ENCODE data around the gene UBAP2.

Gene UBAP2

GRCh38 chr9:33894316-33894715, 154.4 kb downstream of the UBAP2 start:
- no peaks in the 10 kb centered on the region for H3K27me3 ChIP-seq (ENCODE audit: insufficient read depth, low read depth, severe bottlenecking)
- no peak overlapping the region for H3K4me3 ChIP-seq (ENCODE audit: low read depth, low read length)
- DNase-seq, result no peak
- no peaks in the 10 kb centered on the region for H3K9me3 ChIP-seq (ENCODE audit: severe bottlenecking)
- no peak for TF ChIP-seq CTCF (IDR thresholded peaks at IDR 0.05; ENCODE audit: low read depth, low read length)
- peaks cover 18% of the 10 kb centered on the region for H3K36me3 ChIP-seq
- H3K27ac ChIP-seq, result no peak overlapping the region

- no peaks in the 10 kb centered on the region for H3K27me3 ChIP-seq (ENCODE audit: insufficient read depth, low read depth, severe bottlenecking)
- no peak overlapping the region for H3K4me3 ChIP-seq (ENCODE audit: low read depth, low read length)
- H3K27ac ChIP-seq, result no peak overlapping the region
- no peak for DNase-seq
- H3K36me3 ChIP-seq, result peaks cover 17% of the 10 kb centered on the region
- no peak for TF ChIP-seq CTCF (IDR thresholded peaks at IDR 0.05; ENCODE audit: low read depth, low read length)
- H3K9me3 ChIP-seq (ENCODE audit: severe bottlenecking), result no peaks in the 10 kb centered on the region
Observed at GRCh38 chr9:33893861-33894260, 154.8 kb downstream of the UBAP2 start.

GRCh38 chr9:33885948-33886347, 162.7 kb downstream of the UBAP2 start:
- no peak for TF ChIP-seq CTCF (IDR thresholded peaks at IDR 0.05; ENCODE audit: low read depth, low read length)
- no peaks in the 10 kb centered on the region for H3K27me3 ChIP-seq (ENCODE audit: insufficient read depth, low read depth, severe bottlenecking)

GRCh38 chr9:33884856-33885701, 163.6 kb downstream of the UBAP2 start:
- no peaks in the 10 kb centered on the region for H3K27me3 ChIP-seq (ENCODE audit: insufficient read depth, low read depth, severe bottlenecking)
- H3K9me3 ChIP-seq (ENCODE audit: severe bottlenecking), result no peaks in the 10 kb centered on the region
- TF ChIP-seq CTCF (IDR thresholded peaks at IDR 0.05; ENCODE audit: low read depth, low read length), result no peak
- H3K27ac ChIP-seq, result no peak overlapping the region
- no peak overlapping the region for H3K4me3 ChIP-seq (ENCODE audit: low read depth, low read length)
- no peak for DNase-seq
- H3K36me3 ChIP-seq, result peaks cover 11% of the 10 kb centered on the region

More at GRCh38 chr9:33885948-33886347, 162.7 kb downstream of the UBAP2 start:
- no peak for DNase-seq
- Histone ChIP-seq H3K4me3 (ENCODE audit: low read depth, low read length) (no peak overlapping the region), H3K9me3 (ENCODE audit: severe bottlenecking) (no peaks in the 10 kb centered on the region), H3K27ac (no peak overlapping the region), H3K36me3 (peaks cover 16% of the 10 kb centered on the region)

GRCh38 chr9:33881635-33882034, 167.1 kb downstream of the UBAP2 start:
- no peak for DNase-seq
- Histone ChIP-seq H3K4me3 (ENCODE audit: low read depth, low read length) (no peak overlapping the region), H3K27ac (no peak overlapping the region), H3K27me3 (ENCODE audit: insufficient read depth, low read depth, severe bottlenecking) (no peaks in the 10 kb centered on the region), H3K9me3 (ENCODE audit: severe bottlenecking) (no peaks in the 10 kb centered on the region), H3K36me3 (no peaks in the 10 kb centered on the region; the same call in 1 of the 2 replicates)
- no peak for TF ChIP-seq CTCF (IDR thresholded peaks at IDR 0.05; ENCODE audit: low read depth, low read length)
